HL-60 (cell line): ENCODE measurements around the gene CDYL.

Source experiments
- DNase-seq, 2 experiments: peaks; one replicate each; pipeline ENCODE4 v3.0.0-alpha.2; 2010 to 2020; ENCODE audit warnings: low read depth in 1 of 2, low spot score in 1 of 2
- H3K27ac ChIP-seq: fragments of 250-450 bp; sonication (Bioruptor Pico); replicated peaks from 2 replicates; pipeline ENCODE4 v1.5.1; 2020; ENCODE audit warnings: mild to moderate bottlenecking, moderate library complexity
- H3K27me3 ChIP-seq: fragments of 250-450 bp; sonication (Bioruptor Pico); 2 replicates; pipeline ENCODE4 v1.5.1; 2021; ENCODE audit warnings: mild to moderate bottlenecking, moderate library complexity; ENCODE audit not compliant: insufficient read depth, poor library complexity, severe bottlenecking
- H3K4me3 ChIP-seq: replicated peaks from 2 replicates; pipeline ENCODE4 v1.5.1; 2011; ENCODE audit warnings: mild to moderate bottlenecking, control low read depth, low read length; ENCODE audit not compliant: insufficient read depth
- GABPA ChIP-seq: IDR thresholded peaks from 2 replicates; pipeline ENCODE4 v1.6.1; 2012; ENCODE audit warnings: low read depth
- POLR2AphosphoS5 ChIP-seq: IDR thresholded peaks from 2 replicates; pipeline ENCODE4 v1.6.1; 2012; ENCODE audit warnings: low read depth
- SPI1 ChIP-seq: IDR thresholded peaks from 2 replicates; pipeline ENCODE4 v1.6.1; 2012; ENCODE audit warnings: low read depth, mild to moderate bottlenecking, borderline replicate concordance
- TF ChIP-seq, protein P1 (sequence below): IDR thresholded peaks from one replicate; pipeline ENCODE4 v1.5.1; 2011; ENCODE audit warnings: low read length, control low read depth, inconsistent platforms; ENCODE audit not compliant: insufficient read depth
- TF ChIP-seq, protein P2 (sequence below): IDR thresholded peaks from 2 replicates; pipeline ENCODE4 v1.6.1; 2012; ENCODE audit warnings: low read depth; ENCODE audit not compliant: insufficient replicate concordance

CDYL gene

DNA sequence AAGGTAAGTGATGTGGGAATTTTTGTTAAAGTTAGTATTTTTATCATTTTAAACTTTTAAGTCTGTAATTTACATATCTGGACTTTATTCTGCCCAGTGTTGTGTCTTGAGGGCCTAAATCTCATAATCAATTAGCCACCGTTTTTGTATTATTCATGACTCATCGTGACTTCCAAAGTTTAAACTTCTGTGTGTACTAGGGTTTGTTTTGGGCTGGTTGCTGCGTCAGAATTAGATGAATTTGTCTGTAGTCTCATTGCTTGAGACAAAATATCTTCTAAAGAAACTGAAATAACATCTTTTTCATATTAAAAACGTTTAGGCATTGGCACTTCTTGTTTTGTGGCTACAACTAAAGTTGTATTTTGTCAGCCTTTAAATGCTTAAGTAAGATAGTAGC is 41.3 kb downstream of the CDYL start:
- DNase-seq: no peak
- TF ChIP-seq SPI1 (no peak), POLR2AphosphoS5 (no peak), GABPA (no peak)
- TF ChIP-seq, protein P1, sequence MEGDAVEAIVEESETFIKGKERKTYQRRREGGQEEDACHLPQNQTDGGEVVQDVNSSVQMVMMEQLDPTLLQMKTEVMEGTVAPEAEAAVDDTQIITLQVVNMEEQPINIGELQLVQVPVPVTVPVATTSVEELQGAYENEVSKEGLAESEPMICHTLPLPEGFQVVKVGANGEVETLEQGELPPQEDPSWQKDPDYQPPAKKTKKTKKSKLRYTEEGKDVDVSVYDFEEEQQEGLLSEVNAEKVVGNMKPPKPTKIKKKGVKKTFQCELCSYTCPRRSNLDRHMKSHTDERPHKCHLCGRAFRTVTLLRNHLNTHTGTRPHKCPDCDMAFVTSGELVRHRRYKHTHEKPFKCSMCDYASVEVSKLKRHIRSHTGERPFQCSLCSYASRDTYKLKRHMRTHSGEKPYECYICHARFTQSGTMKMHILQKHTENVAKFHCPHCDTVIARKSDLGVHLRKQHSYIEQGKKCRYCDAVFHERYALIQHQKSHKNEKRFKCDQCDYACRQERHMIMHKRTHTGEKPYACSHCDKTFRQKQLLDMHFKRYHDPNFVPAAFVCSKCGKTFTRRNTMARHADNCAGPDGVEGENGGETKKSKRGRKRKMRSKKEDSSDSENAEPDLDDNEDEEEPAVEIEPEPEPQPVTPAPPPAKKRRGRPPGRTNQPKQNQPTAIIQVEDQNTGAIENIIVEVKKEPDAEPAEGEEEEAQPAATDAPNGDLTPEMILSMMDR: no peak
- TF ChIP-seq, protein P2, sequence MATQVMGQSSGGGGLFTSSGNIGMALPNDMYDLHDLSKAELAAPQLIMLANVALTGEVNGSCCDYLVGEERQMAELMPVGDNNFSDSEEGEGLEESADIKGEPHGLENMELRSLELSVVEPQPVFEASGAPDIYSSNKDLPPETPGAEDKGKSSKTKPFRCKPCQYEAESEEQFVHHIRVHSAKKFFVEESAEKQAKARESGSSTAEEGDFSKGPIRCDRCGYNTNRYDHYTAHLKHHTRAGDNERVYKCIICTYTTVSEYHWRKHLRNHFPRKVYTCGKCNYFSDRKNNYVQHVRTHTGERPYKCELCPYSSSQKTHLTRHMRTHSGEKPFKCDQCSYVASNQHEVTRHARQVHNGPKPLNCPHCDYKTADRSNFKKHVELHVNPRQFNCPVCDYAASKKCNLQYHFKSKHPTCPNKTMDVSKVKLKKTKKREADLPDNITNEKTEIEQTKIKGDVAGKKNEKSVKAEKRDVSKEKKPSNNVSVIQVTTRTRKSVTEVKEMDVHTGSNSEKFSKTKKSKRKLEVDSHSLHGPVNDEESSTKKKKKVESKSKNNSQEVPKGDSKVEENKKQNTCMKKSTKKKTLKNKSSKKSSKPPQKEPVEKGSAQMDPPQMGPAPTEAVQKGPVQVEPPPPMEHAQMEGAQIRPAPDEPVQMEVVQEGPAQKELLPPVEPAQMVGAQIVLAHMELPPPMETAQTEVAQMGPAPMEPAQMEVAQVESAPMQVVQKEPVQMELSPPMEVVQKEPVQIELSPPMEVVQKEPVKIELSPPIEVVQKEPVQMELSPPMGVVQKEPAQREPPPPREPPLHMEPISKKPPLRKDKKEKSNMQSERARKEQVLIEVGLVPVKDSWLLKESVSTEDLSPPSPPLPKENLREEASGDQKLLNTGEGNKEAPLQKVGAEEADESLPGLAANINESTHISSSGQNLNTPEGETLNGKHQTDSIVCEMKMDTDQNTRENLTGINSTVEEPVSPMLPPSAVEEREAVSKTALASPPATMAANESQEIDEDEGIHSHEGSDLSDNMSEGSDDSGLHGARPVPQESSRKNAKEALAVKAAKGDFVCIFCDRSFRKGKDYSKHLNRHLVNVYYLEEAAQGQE: no peak

DNA sequence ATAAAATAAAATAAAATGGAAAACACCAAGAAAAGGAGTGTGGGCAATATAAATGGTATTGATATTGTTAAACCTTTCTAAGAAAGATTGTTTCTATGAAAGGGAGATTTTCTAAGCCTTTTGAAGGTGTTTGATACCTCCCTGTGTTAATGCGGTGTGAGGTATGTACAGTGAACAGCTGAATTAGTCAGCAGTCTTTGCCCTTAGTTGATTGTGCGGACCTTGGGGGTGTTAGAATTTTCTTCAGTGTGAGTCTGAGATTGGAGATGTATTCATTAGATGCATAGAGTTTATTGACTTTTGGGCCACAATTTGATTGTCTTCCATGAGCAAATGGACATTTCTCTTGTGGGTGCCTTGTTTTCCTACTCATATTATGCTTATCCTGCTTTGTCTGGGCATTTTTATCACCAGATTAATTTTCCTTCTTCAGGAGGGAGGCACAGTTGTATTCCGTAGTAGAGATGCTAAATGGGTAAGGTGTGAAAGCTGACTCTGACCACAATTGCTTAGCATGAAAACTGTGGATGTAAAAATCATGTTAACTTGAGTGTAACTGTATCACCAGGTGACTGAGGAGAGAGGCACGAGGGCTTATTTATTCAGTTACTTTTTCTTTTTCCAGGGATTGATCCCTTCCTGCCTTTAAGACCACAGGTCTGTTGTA is 42.2 kb downstream of the CDYL start:
- Histone ChIP-seq H3K4me3 (no peak overlapping the region), H3K27me3 (no peaks in the 10 kb centered on the region), H3K27ac (no peak overlapping the region)
- TF ChIP-seq GABPA (no peak), POLR2AphosphoS5 (no peak), SPI1 (no peak)
- TF ChIP-seq, protein P2: no peak
- TF ChIP-seq, protein P1: no peak
- no peak for DNase-seq

More for the DNA sequence above, 41.3 kb downstream of the CDYL start:
- H3K27ac ChIP-seq: no peak overlapping the region
- H3K27me3 ChIP-seq: no peaks in the 10 kb centered on the region
- H3K4me3 ChIP-seq: no peak overlapping the region

DNA sequence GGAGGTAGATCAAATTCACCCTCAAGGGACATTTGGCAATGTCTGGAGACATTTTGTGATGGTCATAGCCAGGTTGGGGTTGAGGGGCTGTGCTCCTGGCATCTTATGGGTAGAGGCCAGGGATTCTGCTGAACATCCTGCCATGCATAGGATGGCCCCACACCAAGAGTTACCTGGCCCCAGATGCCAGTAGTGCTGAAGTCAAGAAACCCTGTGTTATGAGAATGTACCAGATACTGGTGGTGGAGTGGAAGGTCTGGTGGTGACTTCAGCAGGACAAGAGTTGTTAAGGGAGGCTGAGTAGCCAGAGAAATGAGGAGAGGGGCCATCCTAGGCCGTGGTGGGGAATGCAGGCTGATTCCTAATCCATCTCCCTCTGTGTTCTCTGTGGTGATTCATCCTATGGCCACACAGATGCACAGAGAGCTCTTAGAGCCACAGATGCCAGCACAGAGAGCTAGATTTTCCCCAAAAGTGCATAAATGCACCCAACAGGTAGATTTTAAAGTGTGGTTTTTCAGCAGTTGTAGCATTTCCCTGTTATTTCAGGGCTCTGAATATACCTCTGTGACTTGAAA is 43.6 kb downstream of the CDYL start:
- Histone ChIP-seq H3K27me3 (no peaks in the 10 kb centered on the region), H3K4me3 (no peak overlapping the region), H3K27ac (no peak overlapping the region)
- TF ChIP-seq GABPA: no peak
- no peak for TF ChIP-seq POLR2AphosphoS5
- TF ChIP-seq, protein P1: no peak
- TF ChIP-seq SPI1: no peak
- TF ChIP-seq, protein P2: no peak
- no peak for DNase-seq
